Mucosa of gallbladder (tissue), 1 donor: Measurements from ENCODE around the gene CYP8B1. TPM values are rescaled to one million over a fixed set of nuclear protein-coding genes. Genes with fewer than 3 reads are reported as not detected.

ENCODE experiments used
- DNase-seq: peaks from one replicate; pipeline ENCODE4 v3.0.0-alpha.2; 2020; ENCODE audit warnings: low spot score
- total RNA-seq: library from RNA; stranded (reverse); gene quantifications from one replicate; pipeline ENCODE4 v1.2.1, GENCODE V29; 2021
- donor health status: DM: no; HTN: no; CAD: no.

The CYP8B1 gene, protein sequence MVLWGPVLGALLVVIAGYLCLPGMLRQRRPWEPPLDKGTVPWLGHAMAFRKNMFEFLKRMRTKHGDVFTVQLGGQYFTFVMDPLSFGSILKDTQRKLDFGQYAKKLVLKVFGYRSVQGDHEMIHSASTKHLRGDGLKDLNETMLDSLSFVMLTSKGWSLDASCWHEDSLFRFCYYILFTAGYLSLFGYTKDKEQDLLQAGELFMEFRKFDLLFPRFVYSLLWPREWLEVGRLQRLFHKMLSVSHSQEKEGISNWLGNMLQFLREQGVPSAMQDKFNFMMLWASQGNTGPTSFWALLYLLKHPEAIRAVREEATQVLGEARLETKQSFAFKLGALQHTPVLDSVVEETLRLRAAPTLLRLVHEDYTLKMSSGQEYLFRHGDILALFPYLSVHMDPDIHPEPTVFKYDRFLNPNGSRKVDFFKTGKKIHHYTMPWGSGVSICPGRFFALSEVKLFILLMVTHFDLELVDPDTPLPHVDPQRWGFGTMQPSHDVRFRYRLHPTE
- 2.8 TPM for total RNA-seq

DNA sequence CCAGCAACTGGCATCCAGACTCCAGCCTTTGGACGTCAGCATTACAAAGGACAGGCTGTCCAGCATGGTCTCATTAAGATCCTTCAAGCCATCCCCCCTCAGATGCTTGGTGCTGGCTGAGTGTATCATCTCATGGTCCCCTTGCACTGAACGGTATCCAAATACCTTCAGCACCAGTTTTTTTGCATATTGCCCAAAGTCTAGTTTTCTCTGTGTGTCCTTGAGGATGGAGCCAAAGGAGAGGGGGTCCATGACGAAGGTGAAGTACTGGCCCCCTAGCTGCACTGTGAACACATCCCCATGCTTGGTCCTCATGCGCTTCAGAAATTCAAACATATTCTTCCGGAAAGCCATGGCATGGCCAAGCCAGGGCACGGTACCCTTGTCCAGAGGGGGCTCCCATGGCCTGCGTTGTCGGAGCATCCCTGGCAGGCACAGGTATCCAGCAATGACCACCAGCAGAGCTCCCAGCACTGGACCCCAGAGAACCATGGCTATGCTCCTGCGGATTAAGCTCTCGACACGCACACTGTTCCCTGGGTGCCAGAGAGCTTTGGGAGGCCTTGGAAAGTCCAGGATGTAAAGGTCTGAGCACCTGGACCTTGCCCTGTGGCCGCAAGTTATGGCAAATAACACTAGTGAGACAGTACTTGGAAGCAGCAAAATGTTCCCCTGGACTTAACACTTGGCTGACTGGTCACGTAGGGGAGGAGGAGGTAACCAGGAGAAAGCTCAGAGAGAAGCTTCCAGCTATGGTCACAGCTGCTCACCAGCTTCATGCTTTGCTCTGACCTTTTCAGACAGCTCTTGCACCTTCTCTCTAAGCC lies at the start of gene CYP8B1:
Gene CYP8B1 (minus strand): TSS at position 555 of the 827 bp plus-strand sequence. CDS start 63 bp downstream, at position 492.
- DNase-seq: peak; percentile 20

DNA sequence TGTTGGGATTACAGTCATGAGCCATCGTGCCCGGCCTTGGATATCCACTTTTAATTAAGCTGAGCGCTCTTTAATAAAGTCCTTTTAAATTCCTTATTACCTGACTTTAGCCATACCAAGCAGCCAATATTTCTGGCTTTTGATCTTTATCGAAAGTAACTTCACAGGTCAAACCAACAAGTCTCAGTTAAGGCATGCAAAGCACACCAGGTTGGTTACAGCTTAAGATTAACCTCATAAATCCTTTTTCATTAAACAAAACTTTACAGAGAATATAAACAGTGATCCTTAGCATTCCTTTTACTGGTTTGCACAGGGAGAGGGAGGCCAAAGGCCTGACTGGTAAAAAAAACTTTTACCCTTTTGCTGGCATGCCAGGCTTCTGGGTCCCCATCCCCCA lies 47.9 kb upstream of the CYP8B1 start:
- no peak for DNase-seq

DNA sequence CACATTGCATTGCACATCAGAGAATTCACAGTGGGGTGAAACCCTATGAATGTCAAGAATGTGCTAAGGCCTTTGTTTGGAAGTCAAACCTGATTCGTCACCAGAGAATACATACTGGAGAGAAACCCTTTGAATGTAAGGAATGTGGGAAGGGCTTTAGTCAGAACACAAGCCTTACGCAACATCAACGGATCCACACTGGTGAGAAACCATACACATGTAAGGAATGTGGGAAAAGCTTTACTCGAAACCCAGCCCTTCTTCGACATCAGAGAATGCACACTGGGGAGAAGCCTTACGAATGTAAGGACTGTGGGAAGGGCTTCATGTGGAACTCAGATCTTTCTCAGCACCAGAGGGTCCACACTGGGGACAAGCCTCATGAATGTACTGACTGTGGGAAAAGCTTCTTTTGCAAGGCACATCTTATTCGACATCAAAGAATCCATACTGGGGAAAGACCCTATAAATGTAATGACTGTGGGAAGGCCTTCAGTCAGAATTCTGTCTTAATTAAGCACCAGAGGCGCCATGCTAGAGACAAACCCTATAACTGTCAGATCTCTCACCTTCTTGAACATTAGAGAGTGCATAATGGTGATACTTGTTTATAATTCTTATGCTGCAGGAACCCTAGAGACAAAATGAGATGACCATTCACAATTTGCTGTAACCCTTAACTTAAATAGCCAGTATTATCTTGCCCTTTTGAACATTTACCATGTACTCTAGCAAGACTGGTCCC lies 39.3 kb upstream of the CYP8B1 start:
- no peak for DNase-seq

DNA sequence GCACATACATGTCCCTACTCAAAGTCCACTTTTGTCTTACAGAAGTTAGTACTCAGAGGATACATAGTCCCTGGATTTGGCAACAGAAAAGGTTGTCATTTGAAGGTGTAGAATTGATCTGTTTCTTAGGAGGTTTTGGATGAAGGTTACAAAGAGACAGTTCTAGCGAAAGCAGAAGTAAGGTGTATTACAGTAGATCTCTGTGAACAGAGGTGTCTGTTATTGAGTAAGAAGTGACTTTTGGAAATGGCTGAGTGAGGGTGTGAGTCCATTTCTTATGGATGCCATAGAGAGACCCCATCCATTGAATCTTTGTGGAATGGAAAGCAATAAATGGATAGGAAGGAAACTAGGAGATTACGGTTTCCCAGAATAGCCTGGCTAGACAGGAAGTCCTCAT lies 35.9 kb upstream of the CYP8B1 start:
- no peak for DNase-seq

DNA sequence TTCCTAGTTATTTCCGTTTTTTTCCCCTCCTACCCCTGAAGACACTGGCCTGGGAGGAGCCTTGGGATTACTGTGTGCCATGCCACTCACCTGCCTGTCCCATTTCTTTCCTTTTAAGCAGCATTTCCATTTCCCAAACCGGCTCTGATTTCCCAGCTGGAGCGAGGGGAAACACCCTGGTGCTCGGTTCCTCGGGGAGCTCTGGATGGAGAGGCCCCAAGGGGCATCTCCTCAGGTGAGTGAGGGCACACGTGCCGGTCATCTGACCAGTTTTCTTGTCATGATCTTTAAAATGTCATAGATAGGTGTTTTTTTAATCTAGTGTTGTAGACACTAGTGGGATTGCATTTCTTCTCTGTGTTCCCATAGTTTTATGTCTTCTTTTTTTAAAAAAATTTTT lies 33.0 kb upstream of the CYP8B1 start:
- no peak for DNase-seq

DNA sequence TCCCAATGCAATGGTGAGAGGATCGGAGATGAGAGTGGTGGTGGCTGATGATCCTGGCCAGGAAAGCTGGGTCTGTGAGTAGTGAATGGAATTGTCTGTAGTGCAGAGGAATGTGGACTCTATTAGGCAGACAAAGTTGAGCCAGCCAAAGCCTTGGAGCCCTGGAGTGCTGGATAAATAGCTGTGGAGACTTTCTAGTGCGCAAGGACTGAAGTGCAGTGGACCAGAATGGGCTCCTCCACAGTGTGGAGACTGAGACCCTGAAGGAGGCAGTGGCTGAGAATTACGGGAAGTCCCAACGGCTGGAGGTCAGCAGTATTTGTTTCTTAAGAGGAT lies 31.1 kb upstream of the CYP8B1 start:
- no peak for DNase-seq

DNA sequence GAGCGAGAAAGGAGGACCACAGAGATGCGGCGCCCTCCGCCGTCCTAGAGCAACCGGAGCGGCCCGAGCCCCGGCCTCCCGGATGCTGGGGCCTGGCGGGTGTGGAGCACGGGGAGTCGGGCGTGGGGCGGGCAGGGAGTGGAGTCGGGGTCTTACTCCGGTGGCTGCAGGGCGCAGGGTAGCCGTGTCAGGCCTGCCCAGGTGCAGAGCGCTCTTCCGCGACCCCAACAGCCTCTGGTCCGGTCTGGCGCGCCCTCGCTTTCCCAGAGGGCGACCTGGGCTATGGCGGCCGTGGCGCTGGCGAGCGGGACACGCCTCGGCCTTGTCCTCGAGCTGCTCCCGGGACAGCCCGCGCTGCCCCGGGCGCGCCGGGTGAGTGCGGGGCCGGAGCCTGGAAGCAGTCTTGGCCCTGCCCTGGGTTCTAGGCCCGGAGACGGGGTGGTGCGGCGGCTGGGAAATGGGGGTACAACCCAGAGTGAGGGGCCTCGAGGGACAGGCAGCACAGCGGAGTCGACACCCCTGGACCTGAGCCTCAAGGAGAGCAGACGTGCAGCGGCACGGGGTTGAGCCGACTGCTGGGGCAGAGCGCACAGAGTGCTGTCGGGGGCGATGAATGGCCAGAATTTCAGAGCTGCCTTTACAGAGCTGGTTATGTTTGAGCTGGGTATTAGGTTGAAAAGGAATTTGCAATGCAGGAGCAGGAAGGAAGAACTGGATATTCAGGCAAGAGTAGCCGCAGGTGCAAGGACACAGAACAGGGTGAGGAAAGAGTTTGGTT lies 30.6 kb upstream of the CYP8B1 start, which contains the start of gene ZNF662:
Gene ZNF662 (plus strand): TSS at position 73 of the 778 bp plus-strand sequence. CDS start 1,973 bp downstream, outside the sequence.
- peak; percentile 31 for DNase-seq

DNA sequence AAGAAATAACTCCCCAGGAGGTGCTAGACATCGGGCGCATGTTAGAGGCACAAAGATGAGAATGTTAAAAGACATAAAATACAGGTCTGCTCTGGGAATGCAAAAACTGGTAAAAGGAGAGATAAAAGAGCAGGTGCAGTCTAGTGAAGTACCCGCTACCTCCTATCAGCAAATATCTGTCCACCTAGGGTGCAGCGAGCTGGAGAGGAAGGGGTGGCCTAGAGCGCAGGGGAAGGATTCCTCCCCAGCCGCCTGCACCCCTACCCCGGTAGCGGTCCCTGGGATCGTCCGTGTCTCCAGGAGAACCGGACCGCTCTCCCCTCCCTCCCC lies 30.0 kb upstream of the CYP8B1 start:
- DNase-seq: no peak

DNA sequence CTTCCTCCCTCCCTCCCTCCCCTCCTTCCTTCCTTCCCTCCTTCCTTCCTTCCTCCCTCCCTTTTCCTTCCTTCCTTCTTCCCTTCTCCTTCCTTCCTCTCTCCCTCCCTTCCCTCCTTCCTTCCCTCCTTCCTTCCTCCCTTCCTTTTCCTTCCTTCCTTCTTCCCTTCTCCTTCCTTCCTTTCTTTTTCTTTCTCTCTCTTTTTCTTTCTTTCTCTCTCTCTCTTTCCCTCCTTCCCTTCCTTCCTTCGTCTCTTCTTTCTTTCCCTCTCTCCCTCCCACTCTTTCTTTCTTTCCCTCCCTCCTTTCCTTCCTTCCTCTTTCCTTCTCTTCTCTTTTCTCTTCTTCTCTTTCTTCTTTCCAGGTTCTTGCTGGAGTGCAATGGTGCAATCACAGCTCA lies 28.4 kb upstream of the CYP8B1 start:
- no peak for DNase-seq

DNA sequence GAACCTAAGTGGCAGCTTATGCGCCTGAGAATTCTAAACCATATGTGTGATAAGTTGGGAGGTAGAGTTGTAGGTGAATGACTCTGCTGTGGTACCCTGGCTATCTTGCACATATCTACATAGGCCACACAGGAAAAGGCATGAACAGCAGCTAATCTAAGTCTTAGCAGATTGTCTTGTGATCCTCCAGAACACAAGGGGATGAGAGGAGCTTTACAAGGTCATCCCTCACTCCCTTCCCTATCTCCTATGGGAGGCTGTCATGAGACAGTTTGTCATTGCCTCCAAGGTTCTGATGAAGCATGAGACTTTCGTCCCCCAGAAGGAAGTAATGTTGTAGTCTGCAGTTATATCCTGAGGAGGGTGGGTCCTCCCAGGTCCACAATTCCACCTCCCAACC lies 26.6 kb upstream of the CYP8B1 start:
- no peak for DNase-seq

DNA sequence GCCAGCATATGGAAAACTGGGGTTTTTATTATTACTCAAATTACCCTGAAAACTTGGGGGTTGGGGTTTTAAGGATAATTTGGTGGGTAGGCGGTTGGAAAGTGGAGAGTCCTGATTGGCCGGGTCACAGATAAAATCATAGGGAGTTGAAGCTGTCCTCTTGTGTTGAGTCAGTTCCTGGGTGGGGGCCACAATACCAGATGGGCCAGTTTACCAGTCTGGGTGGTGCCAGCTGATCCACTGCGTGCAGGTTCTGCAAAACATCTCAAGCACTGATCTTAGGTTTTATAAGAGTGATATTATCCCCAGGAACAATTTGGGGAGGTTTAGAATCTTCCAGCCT lies 25.4 kb upstream of the CYP8B1 start:
- DNase-seq: no peak

DNA sequence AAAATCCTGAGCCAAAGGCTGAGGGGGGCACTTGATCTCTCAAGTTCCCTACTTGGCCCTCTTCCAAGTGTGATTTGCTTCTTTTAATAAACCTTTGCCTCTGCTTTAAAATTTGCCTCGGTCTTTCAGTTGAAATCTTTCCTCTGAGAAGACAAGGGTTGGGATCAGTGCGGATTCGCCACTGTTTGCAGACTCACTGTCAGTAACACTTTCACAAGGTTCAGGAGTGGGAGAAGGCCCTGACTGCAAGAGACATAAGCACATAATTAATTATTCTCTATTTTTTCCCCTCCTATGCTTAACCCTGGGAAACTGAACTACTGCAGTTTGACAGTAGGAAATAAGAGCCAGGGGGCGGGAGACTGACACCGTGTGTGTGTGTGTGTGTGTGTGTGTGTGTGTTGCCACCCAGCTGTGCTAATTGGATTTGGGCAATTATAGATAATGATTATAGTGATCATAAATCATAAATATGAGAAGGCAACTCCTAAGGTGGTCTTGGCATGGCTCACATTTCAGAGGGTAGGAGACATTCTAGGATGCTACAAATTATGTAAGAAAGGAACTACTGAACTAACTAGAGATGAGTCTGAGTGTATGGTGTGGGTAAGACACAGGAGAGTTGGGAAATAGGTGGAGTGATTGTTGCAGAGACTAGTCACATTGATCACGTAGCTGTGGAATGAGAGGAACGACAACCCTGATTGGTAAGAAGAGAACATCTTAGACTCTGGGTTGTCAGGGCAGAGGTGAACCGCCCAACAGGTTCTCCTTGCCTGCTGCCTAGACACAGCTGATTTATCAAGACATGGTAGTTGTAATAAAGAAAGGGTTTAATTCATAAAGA lies 24.8 kb upstream of the CYP8B1 start:
- DNase-seq: no peak

DNA sequence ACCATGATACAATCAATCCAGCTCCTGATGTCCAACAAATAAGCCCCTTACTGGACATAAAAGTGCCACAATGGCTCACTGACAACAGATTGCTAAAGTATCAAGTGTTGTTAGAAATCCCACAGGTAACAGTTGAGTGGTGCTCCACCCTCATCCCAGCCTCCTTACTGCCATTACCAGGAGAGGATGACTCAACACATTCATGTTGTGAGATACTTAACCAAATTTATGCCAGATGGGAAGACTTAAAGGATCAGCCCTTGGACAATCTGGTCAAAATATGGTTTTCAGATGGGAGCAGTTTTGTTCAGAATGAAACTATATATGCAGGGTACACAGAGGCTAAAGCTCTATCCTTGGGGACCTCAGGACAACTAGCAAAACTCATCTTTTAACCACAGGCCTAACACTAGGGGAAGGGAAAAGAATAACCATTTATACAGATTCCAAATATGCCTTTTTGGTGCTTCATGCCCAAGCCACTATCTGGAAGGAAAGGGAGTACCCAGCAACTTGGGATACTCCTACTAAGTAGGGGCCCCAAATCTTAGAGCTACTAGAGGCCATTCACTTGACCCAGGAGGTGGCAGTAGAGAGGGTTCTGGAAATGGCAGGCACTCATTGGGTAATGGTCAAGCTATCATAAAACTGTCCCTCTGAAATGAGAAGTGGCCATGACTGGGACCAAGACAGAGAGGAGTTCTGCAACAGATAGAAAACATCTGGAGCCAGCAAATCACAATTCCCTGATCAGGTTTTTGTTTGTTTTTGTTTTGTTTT lies 23.4 kb upstream of the CYP8B1 start:
- no peak for DNase-seq

DNA sequence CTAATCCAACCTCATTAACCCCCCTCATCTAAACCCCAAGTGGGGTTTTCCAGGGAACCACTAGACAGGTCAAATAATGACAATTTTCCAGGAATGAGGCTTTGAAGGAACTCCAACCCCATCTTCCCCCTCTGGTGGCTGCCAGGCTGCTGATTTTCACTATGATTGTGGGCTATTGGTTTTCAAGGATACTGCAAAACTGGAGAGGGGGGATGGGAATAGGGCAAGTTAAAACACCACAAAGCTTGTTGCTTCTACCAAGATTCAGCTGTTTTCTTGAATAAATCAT lies 19.8 kb upstream of the CYP8B1 start:
- no peak for DNase-seq

DNA sequence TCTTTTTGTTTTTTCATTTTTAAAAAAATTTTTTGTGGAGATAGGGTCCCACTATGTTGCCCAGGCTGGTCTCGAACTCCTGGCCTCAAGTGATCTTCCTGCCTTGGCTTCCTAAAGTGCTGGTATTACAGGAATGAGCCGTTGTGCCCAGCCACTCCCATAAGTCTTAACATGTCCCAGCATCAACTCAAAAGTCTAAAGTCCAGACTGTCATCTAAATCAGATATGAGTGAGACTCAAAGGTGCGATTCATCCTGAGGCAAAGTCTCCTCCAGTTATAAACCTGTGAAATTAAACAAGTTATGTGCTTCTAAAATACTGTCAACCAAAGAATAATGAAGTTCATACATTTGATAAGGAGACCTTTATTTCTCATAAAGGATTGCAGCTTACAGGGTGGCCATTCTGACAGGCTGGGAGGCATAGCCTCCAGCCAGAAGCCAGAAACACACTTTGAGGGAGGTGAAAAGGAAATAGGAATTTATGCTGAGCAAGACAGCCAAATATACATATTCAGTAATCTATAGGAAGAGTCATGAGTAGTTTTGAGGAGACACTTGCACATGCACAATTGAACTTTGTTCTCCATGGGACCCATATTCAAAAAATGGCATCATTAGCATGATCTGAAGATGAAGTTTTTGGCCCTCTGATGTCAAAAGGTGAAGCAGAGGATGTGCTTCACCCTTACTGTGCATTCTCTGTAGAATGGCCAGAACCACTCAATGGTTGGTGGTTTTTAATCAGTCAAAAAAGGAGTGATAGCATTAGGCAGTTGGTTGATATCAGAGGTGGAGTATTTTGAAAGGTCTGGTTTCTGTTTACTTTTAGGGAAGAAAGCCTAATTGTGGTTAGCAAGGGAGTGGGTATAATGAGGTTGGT lies 19.3 kb upstream of the CYP8B1 start:
- DNase-seq: no peak

DNA sequence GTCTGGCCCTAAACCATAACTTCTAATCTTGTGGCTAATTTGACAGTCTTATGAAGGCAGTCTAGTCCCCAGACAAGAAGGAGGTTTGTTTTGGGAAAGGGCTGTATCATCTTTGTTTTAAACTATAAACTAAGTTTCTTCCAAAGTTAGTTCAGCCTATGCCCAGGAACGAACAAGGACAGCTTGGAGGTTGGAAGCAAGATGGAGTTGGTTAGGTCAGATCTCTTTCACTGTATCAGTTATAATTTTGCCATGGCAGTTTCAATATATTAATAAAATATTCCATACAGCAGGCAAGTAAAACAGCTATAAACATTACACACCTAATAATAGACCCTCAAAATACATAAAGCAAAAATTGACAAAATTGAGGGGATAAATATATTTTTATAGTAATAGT lies 17.1 kb upstream of the CYP8B1 start:
- no peak for DNase-seq

DNA sequence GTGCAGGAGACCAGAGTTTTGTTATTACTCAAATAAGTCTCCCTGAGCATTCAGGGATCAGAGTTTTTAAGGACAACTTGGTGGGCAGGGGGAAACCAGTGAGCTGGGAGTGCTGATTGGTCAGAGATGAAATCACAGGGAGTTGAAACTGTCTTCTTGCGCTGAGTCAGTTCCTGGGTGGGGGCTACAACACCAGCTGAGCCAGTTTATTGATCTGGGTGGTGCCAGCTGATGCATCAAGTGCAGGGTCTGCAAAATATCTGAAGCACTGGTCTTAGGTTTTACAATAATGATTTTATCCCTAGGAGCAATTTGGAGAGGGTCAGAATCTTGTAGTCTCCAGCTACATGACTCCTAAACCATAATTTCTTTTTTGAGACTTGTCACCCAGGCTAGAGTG lies 16.5 kb upstream of the CYP8B1 start:
- no peak for DNase-seq

DNA sequence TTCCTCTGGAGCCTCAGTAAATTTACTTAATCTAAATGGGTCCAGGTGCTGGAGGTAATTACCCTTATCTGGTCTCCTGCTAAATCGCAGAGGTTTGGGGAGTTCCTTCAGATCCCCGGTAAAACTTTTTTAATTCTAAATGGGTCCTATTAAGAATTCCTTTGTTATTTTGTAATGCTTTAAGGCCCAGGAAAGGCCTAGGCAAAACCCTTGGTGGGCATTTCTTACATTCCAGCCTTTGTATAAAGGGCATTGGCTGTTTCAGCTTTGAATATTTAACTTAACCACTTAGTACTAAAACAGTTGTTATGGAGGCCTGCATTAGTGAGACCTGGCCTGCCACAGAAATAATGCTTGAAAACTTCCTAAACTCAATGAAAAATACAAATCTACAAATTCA lies 15.4 kb upstream of the CYP8B1 start:
- no peak for DNase-seq

DNA sequence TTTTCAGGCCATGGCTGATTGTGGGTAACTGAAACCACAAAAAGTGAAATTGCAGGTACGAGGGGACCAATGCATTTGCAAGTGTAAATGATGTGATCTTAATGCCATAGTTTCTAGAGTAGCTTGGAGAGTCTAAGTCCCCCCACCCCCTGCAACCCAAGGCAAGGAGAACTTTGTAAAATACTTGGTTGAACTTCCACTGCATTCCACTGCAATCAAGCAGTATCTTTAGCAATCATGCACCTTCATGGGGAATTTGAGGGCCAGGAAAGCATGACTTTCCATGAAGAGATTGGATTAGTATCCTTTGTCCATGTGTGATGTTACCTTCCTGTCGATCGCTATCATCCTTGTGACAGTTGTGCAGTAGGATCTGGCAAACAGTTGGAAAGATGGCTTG lies 11.4 kb upstream of the CYP8B1 start:
- DNase-seq: no peak
